ENCODE results near the gene CKAP5. TPM values are rescaled to one million over a fixed set of nuclear protein-coding genes. Genes with fewer than 3 reads are reported as not detected.
A peak's percentile ranks its signal among the peaks of the same experiment; 100 is the strongest.

Gene CKAP5
- total RNA-seq, 1 experiment from 2014 or later, result 221 TPM

DNA sequence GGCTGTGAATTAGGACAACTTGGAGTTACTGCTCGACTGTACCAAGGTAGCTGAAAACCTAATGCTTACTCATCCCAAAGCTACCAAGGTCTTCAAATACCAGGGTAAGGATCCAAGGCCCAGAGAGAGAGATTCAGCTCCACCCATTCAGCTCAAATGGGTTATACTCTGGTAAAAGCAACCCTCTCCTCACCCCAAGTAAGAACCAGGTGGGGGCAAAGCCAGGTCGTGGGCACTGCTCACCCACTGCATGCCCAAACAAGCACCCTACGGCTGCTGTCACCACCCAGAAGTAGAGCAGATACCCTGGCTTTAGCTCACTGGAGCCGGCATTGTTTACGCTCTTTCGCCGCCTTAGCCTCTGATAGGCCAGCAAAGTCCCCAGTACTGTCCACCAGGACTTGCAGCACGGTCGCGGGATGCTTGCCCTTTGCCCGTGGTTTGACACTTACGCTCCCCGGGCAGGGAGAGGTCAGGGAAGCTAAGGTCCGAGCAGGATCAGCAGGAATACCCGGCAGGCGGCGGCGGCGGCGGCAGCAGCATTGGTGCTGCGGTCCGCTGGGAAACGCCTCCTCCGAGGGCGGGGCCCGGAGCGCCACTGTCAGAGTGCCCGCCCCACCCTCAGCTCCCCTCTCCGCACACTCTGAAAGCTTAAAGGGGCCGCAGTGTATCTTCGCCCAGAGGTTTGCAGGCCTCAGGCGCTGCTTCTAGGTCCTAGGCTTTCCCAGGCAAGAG lies 19.6 kb downstream of the CKAP5 start:
- no TSS peak for BruUV-seq (replicated peaks)
- H3K27ac Mint-ChIP-seq (ENCODE audit: unreplicated experiment), result peak overlapping the region; percentile 35
- Histone ChIP-seq H3K4me3 (ENCODE audit: low read depth, low read length) (peak overlapping the region; percentile 22), H3K9me3 (no peaks in the 10 kb centered on the region), H3K27me3 (replicated peaks; ENCODE audit: control insufficient read depth, insufficient read depth, low read length) (no peaks in the 10 kb centered on the region), H3K36me3 (ENCODE audit: control insufficient read depth, insufficient read depth, low read length) (no peaks in the 10 kb centered on the region), H3K4me1 (peaks cover 27% of the 10 kb centered on the region)
- H3K4me1 Mint-ChIP-seq (ENCODE audit: low read depth, unreplicated experiment), result peaks cover 29% of the 10 kb centered on the region
- H3K4me3 Mint-ChIP-seq (ENCODE audit: unreplicated experiment), result peak overlapping the region; percentile 72
- intact Hi-C loops (cut with micrococcal nuclease; ENCODE audit: unreplicated experiment), result loop anchor here (1.0 kb wide), 1 partner anchor 20 kb away; the partner anchor contains the start of gene CKAP5
- CTCF ChIA-PET, result interaction anchor here (0.7 to 1.0 kb wide), 4 partner anchors 43 to 327 kb away, joined by 3 to 6 read pairs (median 4); partner anchors contain the start of genes ARHGAP1 and ZNF408
- POLR2A ChIA-PET, result interaction anchor here (1.2 kb wide), 1 partner anchor 19 kb away, joined by 4 read pairs; no protein-coding TSS in a partner anchor
- H3K27me3 Mint-ChIP-seq (ENCODE audit: insufficient read depth, unreplicated experiment), result no peaks in the 10 kb centered on the region
- H3K36me3 Mint-ChIP-seq (ENCODE audit: insufficient read depth, unreplicated experiment), result peaks cover 29% of the 10 kb centered on the region
- TF ChIP-seq, protein P1, sequence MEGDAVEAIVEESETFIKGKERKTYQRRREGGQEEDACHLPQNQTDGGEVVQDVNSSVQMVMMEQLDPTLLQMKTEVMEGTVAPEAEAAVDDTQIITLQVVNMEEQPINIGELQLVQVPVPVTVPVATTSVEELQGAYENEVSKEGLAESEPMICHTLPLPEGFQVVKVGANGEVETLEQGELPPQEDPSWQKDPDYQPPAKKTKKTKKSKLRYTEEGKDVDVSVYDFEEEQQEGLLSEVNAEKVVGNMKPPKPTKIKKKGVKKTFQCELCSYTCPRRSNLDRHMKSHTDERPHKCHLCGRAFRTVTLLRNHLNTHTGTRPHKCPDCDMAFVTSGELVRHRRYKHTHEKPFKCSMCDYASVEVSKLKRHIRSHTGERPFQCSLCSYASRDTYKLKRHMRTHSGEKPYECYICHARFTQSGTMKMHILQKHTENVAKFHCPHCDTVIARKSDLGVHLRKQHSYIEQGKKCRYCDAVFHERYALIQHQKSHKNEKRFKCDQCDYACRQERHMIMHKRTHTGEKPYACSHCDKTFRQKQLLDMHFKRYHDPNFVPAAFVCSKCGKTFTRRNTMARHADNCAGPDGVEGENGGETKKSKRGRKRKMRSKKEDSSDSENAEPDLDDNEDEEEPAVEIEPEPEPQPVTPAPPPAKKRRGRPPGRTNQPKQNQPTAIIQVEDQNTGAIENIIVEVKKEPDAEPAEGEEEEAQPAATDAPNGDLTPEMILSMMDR (IDR thresholded peaks at IDR 0.05; ENCODE audit: insufficient read depth in 1 of 2, low read depth in 1 of 2, low read length in 1 of 2, severe bottlenecking in 1 of 2, unreplicated experiment in 1 of 2), result no peak
- H3K9me3 Mint-ChIP-seq (ENCODE audit: unreplicated experiment), result no peaks in the 10 kb centered on the region
- peak; percentile 83 to 91 for DNase-seq

DNA sequence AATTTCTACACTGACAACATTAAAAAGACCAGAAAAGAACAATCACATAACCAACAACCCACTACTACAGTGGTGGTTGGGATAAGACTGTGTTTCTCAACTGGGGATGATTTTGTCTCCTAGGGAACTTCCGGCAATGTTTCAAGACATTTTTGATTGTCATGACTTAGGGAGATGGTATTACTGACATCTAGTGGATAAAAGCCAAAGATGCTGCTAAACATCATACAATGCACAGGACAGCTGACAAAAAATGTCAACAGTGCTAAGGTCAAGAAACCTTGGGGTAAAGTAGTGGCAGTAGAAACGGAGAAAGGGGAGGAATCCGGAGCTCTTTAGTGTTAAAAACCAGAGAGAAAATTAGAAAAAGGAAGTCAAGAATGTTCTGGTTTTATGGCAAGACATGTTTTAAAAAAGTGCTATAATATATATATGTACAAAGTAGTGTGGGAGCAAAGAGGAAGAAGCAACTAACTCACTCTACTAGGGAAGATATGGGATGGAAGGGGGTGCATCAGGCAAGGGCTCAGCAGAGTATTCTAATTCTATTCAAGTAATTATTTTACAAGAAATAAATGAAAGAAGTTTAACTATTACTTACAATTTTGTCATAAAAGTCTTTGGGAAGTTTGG lies 37.2 kb downstream of the CKAP5 start:
- intact Hi-C loops (cut with micrococcal nuclease; ENCODE audit: unreplicated experiment), result no loop called here
- H3K27ac Mint-ChIP-seq (ENCODE audit: unreplicated experiment), result no peak overlapping the region
- peaks cover 6% of the 10 kb centered on the region for H3K4me1 Mint-ChIP-seq (ENCODE audit: low read depth, unreplicated experiment)
- ChIA-PET POLR2A (no interaction called here), CTCF (interaction anchor here (0.5 kb wide), 1 partner anchor 21 kb away, joined by 6 read pairs; no protein-coding TSS in a partner anchor)
- TF ChIP-seq, protein P1 (IDR thresholded peaks at IDR 0.05; ENCODE audit: insufficient read depth in 1 of 2, low read depth in 1 of 2, low read length in 1 of 2, severe bottlenecking in 1 of 2, unreplicated experiment in 1 of 2), result peak; percentile 18 to 56
- Histone ChIP-seq H3K9me3 (no peaks in the 10 kb centered on the region), H3K27me3 (replicated peaks; ENCODE audit: control insufficient read depth, insufficient read depth, low read length) (no peaks in the 10 kb centered on the region), H3K4me1 (no peaks in the 10 kb centered on the region), H3K4me3 (ENCODE audit: low read depth, low read length) (no peak overlapping the region), H3K36me3 (ENCODE audit: control insufficient read depth, insufficient read depth, low read length) (0 out of 2 replicates have a peak, but pooled peaks cover 1% of the 10 kb centered on the region)
- no TSS peak for BruUV-seq (replicated peaks)
- DNase-seq, result peak in 1 of 2 experiments; percentile 35
- H3K4me3 Mint-ChIP-seq (ENCODE audit: unreplicated experiment), result no peak overlapping the region
- peaks cover 80% of the 10 kb centered on the region for H3K36me3 Mint-ChIP-seq (ENCODE audit: insufficient read depth, unreplicated experiment)
- H3K9me3 Mint-ChIP-seq (ENCODE audit: unreplicated experiment), result no peaks in the 10 kb centered on the region
- H3K27me3 Mint-ChIP-seq (ENCODE audit: insufficient read depth, unreplicated experiment), result no peaks in the 10 kb centered on the region

DNA sequence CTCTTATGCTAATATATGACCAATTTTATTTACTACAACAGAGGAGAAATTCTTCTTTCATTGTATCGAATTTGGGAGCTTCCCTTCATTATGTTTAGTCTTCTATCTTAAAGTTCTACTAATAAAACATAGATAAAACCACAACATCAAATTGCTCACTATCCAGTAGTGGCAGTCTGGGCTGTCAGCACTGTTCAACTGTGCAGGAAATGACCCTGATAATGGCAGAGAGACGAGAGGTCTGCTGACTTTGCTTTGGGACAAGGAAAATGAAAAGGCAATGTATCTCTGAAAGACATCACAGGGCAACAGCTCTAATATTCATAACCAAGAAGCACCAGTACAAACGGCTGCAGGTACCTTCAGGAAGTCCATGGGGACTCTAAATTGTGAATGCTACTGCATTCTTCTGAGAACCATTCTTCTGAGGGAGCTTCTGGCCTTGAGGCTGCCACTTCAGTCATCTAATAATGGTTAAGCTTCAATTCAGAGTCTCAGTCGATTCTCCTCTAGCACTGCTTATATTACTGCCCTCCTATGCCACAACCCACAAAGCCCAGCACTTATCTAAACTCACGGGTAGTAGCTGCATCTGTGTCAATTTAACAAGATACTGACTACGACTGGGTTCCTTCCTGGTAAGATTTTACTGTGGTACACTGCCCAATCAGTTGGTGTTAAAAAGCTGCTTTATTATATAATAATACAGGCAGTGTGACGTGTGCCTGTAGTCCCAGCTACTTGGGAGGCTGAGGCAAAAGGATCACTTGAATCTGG lies 44.2 kb downstream of the CKAP5 start:
- CTCF ChIA-PET, result no interaction called here
- Mint-ChIP-seq H3K4me1 (ENCODE audit: low read depth, unreplicated experiment) (no peaks in the 10 kb centered on the region), H3K27ac (ENCODE audit: unreplicated experiment) (no peak overlapping the region), H3K9me3 (ENCODE audit: unreplicated experiment) (no peaks in the 10 kb centered on the region), H3K27me3 (ENCODE audit: insufficient read depth, unreplicated experiment) (no peaks in the 10 kb centered on the region), H3K36me3 (ENCODE audit: insufficient read depth, unreplicated experiment) (peaks cover 80% of the 10 kb centered on the region), H3K4me3 (ENCODE audit: unreplicated experiment) (no peak overlapping the region)
- no TSS peak for BruUV-seq (replicated peaks)
- H3K9me3 ChIP-seq, result no peaks in the 10 kb centered on the region
- TF ChIP-seq, protein P1 (IDR thresholded peaks at IDR 0.05; ENCODE audit: insufficient read depth in 1 of 2, low read depth in 1 of 2, low read length in 1 of 2, severe bottlenecking in 1 of 2, unreplicated experiment in 1 of 2), result no peak
- intact Hi-C loops (cut with micrococcal nuclease; ENCODE audit: unreplicated experiment), result no loop called here
- H3K27me3 ChIP-seq (replicated peaks; ENCODE audit: control insufficient read depth, insufficient read depth, low read length), result no peaks in the 10 kb centered on the region
- peaks cover 3% of the 10 kb centered on the region; the same call in 1 of the 2 replicates for H3K36me3 ChIP-seq (ENCODE audit: control insufficient read depth, insufficient read depth, low read length)
- no peak for DNase-seq
- no peak overlapping the region for H3K4me3 ChIP-seq (ENCODE audit: low read depth, low read length)
- no peaks in the 10 kb centered on the region for H3K4me1 ChIP-seq
- POLR2A ChIA-PET, result interaction anchor here (0.5 to 0.6 kb wide), 3 partner anchors 10 to 126 kb away, joined by 3 to 11 read pairs (median 4); partner anchors contain the start of gene ARHGAP1

Data from Caco-2 (cell line).